Liver (tissue), 3 donors: ENCODE results near the gene PREX1.

Experiments used
- EGR1 ChIP-seq, 2 donors: IDR thresholded peaks; 2 replicates each; pipeline ENCODE4 v1.6.1; 2016 to 2018; ENCODE audit warnings: antibody characterized with exemption in 2 of 2, low read depth in 2 of 2
- FOXA1 ChIP-seq: IDR thresholded peaks from 2 replicates; pipeline ENCODE4 v1.6.1; 2016; ENCODE audit warnings: antibody characterized with exemption
- GABPA ChIP-seq, 2 donors: IDR thresholded peaks in 1 of 2; conservative IDR thresholded peaks in 1 of 2; 2 replicates each; pipeline ENCODE4 v1.6.1; 2016; ENCODE audit warnings: antibody characterized with exemption in 2 of 2, mild to moderate bottlenecking in 1 of 2, moderate library complexity in 1 of 2
- JUND ChIP-seq, 2 donors: IDR thresholded peaks; 2 replicates each; pipeline ENCODE4 v1.6.1; 2016; ENCODE audit warnings: antibody characterized with exemption in 2 of 2
- NR2F2 ChIP-seq: IDR thresholded peaks from 2 replicates; pipeline ENCODE4 v1.6.1; 2016; ENCODE audit warnings: antibody characterized with exemption
- RAD21 ChIP-seq, 2 donors: IDR thresholded peaks; 2 replicates each; pipeline ENCODE4 v1.6.1; 2016; ENCODE audit warnings: antibody characterized with exemption in 2 of 2, mild to moderate bottlenecking in 2 of 2
- SP1 ChIP-seq: IDR thresholded peaks from 2 replicates; pipeline ENCODE4 v1.6.1; 2018; ENCODE audit warnings: antibody characterized with exemption, mild to moderate bottlenecking
- TAF1 ChIP-seq: conservative IDR thresholded peaks from 2 replicates; pipeline ENCODE4 v1.6.1; 2016; ENCODE audit warnings: antibody characterized with exemption, mild to moderate bottlenecking
- YY1 ChIP-seq: IDR thresholded peaks from 2 replicates; pipeline ENCODE4 v1.6.1; 2016; ENCODE audit warnings: antibody characterized with exemption, mild to moderate bottlenecking
- TF ChIP-seq, protein P1 (sequence below): IDR thresholded peaks from 2 replicates; pipeline ENCODE4 v1.6.1; 2016; ENCODE audit warnings: antibody characterized with exemption
- TF ChIP-seq, protein P2 (sequence below): IDR thresholded peaks from 2 replicates; pipeline ENCODE4 v1.6.1; 2016; ENCODE audit warnings: antibody characterized with exemption, mild to moderate bottlenecking
- TF ChIP-seq, protein P3 (sequence below): fragments of 150-350 bp; IDR thresholded peaks from 2 replicates; pipeline ENCODE4 v1.5.1; 2017; ENCODE audit warnings: improper control_type of control experiment, low read depth, low read length; ENCODE audit not compliant: missing input control
- TF ChIP-seq, protein P4 (sequence below): IDR thresholded peaks from 2 replicates; pipeline ENCODE4 v1.6.1; 2016; ENCODE audit warnings: antibody characterized with exemption
- donor health status: healthy.
- donor health status: healthy.

DNA sequence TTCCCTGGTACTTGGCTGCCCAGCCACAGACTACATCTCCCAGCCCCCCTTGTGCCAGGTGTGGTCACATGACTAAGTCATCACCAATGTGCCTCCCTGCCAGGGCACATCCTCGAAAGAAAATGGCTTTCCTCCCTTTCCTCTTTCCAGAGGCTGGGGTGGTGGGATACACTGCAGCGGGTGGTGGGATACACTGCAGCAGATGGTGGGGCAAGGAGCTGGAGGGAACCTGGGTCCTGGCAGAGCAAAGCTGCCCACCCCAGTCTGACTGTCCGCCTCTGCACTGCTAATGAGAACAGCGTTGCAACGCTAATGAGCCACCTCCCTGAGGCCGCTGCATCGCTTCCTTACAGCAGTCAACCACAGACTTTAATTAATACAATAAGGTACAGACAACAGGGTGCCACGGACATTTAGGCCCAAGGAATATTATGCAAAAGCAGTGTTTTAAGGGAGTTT, 125.3 kb downstream of the PREX1 start:
- TF ChIP-seq, protein P1, sequence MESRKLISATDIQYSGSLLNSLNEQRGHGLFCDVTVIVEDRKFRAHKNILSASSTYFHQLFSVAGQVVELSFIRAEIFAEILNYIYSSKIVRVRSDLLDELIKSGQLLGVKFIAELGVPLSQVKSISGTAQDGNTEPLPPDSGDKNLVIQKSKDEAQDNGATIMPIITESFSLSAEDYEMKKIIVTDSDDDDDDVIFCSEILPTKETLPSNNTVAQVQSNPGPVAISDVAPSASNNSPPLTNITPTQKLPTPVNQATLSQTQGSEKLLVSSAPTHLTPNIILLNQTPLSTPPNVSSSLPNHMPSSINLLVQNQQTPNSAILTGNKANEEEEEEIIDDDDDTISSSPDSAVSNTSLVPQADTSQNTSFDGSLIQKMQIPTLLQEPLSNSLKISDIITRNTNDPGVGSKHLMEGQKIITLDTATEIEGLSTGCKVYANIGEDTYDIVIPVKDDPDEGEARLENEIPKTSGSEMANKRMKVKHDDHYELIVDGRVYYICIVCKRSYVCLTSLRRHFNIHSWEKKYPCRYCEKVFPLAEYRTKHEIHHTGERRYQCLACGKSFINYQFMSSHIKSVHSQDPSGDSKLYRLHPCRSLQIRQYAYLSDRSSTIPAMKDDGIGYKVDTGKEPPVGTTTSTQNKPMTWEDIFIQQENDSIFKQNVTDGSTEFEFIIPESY = no peak
- TF ChIP-seq, protein P2, sequence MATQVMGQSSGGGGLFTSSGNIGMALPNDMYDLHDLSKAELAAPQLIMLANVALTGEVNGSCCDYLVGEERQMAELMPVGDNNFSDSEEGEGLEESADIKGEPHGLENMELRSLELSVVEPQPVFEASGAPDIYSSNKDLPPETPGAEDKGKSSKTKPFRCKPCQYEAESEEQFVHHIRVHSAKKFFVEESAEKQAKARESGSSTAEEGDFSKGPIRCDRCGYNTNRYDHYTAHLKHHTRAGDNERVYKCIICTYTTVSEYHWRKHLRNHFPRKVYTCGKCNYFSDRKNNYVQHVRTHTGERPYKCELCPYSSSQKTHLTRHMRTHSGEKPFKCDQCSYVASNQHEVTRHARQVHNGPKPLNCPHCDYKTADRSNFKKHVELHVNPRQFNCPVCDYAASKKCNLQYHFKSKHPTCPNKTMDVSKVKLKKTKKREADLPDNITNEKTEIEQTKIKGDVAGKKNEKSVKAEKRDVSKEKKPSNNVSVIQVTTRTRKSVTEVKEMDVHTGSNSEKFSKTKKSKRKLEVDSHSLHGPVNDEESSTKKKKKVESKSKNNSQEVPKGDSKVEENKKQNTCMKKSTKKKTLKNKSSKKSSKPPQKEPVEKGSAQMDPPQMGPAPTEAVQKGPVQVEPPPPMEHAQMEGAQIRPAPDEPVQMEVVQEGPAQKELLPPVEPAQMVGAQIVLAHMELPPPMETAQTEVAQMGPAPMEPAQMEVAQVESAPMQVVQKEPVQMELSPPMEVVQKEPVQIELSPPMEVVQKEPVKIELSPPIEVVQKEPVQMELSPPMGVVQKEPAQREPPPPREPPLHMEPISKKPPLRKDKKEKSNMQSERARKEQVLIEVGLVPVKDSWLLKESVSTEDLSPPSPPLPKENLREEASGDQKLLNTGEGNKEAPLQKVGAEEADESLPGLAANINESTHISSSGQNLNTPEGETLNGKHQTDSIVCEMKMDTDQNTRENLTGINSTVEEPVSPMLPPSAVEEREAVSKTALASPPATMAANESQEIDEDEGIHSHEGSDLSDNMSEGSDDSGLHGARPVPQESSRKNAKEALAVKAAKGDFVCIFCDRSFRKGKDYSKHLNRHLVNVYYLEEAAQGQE = no peak
- TF ChIP-seq TAF1 (no peak), EGR1 (IDR thresholded peaks at IDR 0.05; ENCODE audit: low read depth in 2 of 2) (no peak), RAD21 (IDR thresholded peaks at IDR 0.05) (no peak), SP1 (no peak), YY1 (no peak), GABPA (IDR thresholded peaks at IDR 0.05 in 1 of 2, conservative IDR thresholded peaks at IDR 0.05 in 1 of 2) (no peak), FOXA1 (no peak), JUND (IDR thresholded peaks at IDR 0.05) (no peak), NR2F2 (no peak)
- TF ChIP-seq, protein P3, sequence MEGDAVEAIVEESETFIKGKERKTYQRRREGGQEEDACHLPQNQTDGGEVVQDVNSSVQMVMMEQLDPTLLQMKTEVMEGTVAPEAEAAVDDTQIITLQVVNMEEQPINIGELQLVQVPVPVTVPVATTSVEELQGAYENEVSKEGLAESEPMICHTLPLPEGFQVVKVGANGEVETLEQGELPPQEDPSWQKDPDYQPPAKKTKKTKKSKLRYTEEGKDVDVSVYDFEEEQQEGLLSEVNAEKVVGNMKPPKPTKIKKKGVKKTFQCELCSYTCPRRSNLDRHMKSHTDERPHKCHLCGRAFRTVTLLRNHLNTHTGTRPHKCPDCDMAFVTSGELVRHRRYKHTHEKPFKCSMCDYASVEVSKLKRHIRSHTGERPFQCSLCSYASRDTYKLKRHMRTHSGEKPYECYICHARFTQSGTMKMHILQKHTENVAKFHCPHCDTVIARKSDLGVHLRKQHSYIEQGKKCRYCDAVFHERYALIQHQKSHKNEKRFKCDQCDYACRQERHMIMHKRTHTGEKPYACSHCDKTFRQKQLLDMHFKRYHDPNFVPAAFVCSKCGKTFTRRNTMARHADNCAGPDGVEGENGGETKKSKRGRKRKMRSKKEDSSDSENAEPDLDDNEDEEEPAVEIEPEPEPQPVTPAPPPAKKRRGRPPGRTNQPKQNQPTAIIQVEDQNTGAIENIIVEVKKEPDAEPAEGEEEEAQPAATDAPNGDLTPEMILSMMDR = no peak
- TF ChIP-seq, protein P4, sequence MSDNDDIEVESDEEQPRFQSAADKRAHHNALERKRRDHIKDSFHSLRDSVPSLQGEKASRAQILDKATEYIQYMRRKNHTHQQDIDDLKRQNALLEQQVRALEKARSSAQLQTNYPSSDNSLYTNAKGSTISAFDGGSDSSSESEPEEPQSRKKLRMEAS = no peak
